Hematopoietic multipotent progenitor cell (in vitro differentiated cells): Measurements from ENCODE around the gene ST6GALNAC4. TPM values are rescaled to one million over a fixed set of nuclear protein-coding genes. Genes with fewer than 3 reads are reported as not detected.
A peak's percentile ranks its signal among the peaks of the same experiment; 100 is the strongest.

Source experiments
- DNase-seq, 3 donors: peaks; one replicate each; pipeline ENCODE4 v3.0.0-alpha.2; 2011 to 2015; ENCODE audit warnings: low read depth in 2 of 3, low spot score in 2 of 3
- total RNA-seq: library from RNA; depleted of rRNA; stranded (reverse); fragments of >200 nt; gene quantifications from one replicate; pipeline ENCODE4 v1.2.3, GENCODE V29; 2012

ST6GALNAC4 gene, protein sequence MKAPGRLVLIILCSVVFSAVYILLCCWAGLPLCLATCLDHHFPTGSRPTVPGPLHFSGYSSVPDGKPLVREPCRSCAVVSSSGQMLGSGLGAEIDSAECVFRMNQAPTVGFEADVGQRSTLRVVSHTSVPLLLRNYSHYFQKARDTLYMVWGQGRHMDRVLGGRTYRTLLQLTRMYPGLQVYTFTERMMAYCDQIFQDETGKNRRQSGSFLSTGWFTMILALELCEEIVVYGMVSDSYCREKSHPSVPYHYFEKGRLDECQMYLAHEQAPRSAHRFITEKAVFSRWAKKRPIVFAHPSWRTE
- total RNA-seq, result 70.3 TPM

DNA sequence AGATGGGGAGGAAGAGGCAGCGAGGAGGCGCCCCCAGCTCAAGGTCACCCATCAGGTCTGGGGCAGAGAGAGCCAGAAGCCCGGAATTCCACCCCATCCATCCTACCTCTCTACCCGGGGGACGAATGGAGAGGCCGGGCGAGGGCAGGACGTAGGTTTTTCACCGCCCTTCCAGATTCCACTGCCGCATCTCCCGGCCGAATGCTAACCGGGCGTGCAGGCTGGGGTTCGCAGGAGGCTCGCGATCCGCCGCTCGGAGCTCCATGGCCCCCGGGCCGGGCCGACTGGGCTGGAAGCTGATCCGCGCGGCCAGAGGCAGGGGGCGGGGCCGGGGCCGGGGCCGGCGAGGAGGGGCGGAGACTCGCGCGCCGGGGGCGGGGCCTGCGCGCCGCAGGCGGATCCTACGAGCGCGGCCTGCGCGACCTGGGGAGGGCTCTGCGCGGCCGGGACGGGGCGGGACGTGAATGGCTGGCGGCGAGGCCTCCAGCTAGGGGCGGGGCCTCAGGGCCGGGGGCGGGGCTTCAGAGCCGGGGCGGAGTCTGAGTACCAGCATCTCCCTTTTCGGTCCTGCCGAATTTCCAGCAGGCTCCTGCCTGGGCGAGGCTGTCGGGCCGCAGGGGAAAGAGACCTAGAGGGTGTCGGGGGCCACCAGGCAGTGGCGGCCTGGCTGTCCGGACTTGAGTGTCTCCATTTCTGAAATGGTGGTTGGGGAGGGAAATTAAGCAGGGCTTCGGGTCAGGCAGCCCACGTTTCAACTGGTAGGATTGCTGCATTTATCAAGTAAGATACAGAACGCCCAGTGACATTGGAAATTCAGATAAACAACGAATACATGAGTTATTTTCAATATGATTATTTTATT, at the start of gene ST6GALNAC4:
ST6GALNAC4 (minus strand) TSS at position 322 of the 862 bp plus-strand sequence. CDS start 622 bp downstream, outside the sequence.
- DNase-seq, result peak; percentile 88 to 91 (median 90)

DNA sequence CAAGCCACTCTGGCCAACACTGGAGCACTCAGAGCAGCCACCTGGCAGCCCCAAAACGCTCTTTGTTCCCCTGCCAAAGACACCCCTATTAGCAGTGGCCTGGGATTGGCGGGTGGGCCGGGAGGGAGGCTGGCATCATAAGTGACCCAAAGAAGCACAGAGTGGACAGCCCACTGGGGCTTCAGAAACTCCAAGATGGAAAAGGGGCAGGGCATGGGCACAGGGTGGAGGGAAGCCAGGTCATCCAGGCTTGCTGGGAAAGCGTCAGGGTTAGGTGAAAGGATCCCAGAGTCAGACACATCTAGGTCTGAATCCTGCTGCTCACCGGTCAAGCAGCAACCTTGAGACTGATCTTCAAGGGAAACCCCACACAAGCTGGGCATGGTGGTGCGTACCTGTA, 49.1 kb upstream of the ST6GALNAC4 start:
- no peak for DNase-seq

DNA sequence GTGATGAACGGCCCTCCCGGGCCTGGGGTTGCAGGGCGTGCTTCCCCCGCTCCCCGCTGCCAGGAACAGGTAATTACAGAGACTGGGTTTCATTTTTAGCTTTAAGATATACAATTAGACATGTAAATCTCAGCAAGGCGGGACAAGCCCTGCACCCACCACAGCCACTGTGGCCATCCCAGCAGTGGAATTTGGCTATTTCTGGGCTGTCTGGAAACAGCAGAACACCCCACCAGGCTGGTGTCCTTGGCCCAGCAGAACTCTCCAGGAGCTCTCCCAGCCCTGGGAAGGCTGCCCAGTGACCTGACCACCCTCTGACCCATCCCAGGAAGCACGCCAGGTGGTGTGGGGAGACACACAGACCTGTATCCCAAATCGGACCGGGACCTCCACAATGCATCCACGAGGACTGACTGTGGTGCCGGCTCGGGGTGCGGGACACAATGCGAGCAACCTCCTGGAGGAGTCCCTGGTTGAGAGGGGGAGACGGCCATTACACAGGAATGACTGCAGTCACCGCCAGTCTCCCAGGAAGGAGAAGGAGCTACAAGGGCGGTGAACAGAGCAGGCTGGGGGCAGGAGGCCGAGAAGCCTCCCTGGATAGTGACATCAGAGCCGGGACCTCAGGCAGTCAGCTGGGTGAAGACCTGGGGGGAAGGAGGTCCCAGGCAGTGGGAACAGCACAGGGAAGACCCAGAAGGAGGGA, 46.7 kb upstream of the ST6GALNAC4 start:
- DNase-seq, result no peak

DNA sequence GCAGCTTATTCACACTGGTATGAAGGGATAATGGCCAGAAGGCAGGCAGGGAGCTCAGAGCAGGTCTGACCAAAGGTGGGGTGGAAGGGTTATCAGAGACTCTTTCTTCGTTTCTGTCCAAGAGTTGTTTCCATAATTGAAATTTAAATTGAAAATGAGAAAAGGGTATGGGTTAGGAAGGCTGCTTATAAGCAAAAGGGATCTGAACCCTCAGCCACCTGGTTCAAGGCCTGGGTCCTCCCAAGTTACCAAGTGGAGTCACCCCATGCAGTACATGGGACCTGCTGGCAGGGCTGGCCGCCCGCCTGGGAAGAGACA, 46.2 kb upstream of the ST6GALNAC4 start:
- DNase-seq, result no peak

DNA sequence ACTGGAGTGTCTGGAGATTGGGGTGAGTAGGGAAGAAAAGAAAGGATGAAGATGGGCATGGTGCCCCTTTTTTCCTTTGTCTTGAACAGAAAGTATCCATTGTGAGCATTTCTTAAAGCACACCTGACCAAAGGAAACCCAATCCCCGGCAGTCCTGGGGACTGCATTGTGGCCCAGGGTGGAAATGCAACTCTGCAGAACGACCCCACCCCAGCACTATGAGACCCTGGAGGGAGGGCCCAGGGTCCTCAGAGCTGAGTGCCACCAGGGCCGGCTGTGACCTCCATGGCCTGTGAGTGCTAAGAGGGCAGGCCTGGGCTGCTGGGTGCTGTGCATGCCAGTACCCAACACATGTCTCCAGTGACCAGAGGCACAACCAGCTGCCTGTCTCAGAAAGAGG, 45.4 kb upstream of the ST6GALNAC4 start:
- no peak for DNase-seq

DNA sequence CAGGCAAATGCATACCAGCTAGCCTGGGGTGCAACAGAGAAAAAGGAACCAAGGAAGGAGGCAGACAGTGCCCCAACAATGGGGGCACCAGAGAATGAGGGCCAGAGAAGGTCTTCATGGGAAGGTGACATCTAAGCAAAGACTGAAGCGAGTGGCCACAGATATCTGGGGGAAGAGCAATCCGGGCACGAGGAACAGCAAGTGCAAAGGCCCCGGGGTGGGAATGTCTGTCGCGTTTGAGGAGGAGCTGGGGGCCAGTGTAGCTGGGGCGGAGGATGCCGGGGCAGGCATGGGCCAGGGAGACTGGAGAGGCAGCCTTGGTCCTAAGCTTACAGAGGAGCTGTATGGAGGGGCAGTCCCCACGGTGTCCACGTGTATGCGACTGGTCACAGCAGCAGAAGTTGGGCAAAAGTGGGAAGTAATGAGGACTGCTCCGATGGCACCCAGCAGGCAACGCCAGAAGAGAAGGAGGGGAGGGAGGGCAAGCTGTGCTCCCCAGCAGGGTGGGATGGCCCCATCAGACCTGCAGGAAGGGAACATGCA, 44.8 kb upstream of the ST6GALNAC4 start:
- DNase-seq, result no peak

DNA sequence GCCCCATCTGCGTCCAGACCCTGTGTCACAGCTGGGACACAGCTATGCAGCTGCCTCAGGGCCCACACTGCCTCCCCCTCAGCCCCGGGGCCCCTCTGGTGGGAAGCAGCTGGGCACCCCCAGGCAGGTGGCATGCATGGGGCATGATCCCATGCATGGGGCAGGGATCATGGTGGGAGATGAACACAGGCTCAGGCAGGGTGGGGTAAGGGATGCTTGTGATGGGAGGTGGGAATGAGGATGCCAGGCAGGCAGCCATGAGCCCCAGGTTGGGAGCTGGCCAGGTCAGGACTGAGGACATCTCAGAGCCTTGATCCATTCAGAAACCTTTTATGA, 44.3 kb upstream of the ST6GALNAC4 start:
- DNase-seq, result no peak

DNA sequence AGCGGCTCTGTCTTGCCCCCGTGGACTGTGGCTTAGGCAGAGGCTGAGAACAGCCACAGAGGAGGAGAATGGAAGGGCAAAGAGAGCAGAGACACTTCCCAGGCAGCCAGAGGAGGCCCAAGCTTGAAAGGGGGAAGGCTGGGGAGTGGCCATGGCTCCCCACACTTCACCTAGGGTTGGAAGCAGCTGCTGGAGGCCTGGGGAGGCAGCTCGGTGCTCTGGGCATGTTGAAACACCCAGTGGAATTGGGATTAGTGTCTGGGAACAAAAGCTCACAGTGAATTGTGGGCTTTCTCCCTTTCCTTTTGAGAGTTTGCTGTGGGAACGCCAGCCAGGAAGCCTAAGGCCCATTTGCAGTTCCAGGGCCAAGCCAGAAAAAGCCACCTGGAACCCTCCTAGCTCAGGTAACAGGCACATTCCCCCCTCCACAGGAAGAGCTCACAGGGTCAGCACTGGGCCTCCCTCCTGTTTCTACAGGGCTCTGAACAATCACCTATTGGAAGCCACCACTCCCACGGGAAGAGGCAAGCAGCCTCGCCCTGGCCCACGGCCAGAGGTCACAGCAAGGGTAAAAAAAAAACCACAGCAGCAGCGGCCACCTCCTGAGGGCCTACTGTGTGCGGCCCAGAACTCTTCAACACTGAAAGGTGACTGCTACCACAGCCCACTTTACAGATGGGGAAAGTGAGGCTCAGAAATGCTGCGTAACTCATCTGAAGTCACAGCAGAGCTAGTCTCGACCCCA, 43.7 kb upstream of the ST6GALNAC4 start:
- DNase-seq, result no peak

DNA sequence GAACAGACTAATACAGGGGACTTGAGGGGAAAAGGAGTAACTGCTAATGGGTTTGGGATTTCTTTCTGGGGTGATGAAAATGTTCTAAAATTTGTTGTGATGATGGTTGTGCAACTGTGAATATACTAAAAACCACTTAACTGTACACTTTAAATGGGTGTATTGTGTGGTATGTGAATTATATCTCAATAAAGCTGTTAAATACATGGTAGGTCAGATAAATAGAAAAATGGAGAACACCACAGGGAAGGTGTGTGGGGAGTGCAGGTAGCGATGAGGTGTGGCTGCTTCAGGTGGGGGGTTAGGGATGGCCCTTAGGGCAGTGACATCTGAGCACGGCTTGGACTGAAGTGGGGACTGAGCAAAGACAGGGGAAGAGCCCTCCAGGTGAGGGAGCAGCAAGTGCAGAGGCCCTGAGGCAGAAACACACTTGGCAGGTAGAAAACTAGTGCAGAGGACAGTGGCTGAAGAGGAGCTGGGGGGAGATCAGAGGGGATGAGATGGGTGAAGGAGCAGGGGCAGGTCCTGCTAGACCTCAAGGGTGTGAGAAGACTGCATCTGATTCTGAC, 43.1 kb upstream of the ST6GALNAC4 start:
- DNase-seq, result no peak

DNA sequence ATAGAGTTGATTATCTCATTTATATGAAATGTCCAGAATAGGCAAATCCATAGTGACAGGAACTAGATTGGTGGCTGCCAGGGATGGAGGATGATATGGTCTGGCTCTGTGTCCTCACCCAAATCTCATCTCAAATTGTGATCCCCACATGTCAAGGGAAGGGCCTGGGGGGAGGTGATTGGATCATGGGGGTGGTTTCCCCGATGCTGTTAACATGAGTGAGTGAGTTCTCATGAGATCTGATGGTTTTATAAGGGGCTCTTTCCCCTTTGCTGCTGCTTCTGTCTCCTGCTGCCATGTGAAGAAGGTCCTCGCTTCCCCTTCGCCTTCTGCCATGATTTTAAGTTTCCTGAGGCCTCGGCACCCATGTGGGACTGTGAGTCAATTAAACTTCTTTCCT, 42.6 kb upstream of the ST6GALNAC4 start:
- no peak for DNase-seq

DNA sequence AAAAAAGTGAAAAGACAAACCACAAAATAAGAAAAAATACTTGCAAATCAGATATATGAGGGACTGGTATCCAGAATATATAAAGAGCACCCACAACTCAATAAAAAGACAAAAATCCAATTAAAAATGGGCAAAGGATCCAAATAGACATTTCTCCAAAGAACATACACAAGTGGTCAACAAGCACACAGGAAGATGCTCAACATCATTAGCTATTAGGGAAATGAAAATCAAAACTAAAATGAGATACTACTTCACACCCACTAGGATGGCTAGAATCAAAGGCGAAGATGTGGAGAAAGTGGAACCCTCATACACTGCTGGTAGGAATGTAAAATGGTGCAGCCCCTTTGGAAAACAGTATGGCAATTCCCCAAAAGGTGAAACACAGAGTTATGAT, 41.9 kb upstream of the ST6GALNAC4 start:
- DNase-seq, result no peak

DNA sequence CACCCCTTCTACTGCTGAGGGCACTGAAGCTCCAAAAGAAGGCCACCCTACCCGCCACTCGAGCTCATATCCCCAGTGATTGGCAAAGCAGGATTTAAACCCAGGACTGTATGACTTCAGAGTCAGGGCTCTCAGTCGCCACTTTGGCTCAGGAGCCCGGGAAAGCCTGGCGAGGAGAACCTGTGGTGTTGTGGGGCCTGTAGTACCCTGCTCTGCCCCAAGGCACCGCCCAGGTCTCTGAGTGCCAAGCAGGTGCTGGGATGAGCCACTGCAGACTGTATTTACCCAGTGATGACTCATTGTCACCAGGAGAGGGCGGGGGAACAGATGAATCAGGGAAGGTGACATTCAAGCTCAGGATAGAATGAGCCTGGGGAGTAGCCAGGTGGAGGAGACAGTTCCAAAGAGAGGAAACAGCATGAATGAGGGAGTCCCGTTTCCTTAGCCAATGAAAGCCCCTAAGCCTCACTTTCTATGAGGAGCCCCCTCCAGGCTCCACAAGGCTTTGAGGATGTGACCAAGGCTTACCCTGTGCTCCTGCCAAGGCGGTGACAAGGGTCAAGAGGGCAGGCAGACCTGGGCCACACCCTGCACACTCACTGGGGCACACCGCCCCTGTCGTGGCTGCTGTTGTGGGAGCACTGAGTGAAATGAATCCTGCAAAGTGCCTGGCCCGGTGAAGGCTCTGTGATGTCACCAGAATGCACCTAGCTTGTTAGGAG, 38.6 kb upstream of the ST6GALNAC4 start:
- peak in 2 of 3 donors; percentile 68 for DNase-seq

DNA sequence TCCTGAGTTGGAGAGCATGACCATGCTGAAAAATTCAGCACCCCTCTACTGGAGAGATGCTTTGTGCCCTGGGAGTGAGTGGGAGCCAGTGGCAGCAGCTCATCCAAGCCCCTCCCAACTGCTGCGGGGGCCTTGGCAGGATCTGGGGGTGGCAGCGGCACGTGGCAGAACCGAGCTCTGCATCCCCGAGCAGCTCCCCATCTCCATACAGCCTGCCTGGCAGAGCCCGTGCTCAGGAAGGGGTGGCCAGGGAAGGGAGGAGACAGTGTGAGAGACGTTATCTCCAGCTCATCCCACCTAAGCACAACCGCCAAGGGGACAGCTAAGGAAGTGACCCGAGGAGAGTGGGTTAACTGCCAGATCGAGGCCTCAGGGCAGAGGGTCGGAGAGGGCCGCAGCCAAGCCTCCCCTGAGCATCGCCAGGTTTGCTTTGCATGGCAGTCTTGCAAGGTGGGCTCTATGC, 38.0 kb upstream of the ST6GALNAC4 start:
- no peak for DNase-seq

DNA sequence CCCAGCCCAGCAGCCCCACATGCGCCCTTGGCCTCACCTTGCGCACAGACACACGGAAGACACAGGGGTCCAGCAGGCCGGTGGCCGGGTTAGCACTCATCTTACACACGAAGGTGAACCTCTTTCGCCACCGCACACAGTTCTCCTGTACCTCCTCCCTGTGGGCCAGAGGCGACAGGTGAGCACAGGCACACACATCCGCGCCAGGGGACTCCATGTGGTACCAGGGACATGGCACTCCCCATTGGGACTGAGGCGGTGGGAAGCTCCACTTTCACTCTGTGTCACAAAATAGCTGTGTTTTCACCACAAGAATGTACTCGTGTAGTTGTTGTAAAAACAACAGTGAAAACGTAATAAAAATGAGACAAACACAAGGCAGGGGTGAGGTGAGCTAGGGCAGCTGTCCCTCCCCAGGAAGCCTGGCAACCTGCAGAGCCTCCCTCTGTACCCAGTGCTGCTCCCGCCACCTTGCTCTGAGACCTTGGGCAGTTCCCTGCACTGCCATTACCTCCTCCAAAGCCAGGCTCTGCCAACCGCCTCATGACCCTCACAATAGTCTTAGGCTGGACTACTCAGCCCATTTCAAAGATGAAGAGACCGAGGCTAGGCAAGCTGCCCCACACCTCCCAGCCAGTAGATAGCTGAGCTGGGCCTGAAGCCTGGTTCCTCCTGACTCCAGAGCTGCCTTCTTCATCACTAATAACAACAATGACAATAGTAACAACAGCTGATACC, 37.1 kb upstream of the ST6GALNAC4 start:
- DNase-seq, result no peak

DNA sequence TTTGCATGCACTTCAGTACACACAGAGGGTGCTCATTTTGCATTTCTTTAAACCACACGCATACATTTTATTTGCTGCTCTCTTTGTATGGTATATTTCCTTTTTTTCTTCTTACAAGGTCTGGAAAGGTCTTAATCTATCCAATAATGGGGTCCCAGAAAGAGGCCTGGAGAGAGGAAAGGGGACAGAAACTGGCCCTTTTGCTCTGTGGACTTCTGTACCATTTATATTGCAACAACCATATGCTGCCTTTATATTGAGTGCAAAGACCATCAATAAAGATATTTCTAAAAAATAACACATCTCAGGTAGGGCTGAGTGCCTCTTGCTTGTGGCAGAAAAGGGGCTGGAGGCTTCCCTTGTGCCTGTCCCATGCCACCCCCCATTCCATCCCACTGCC, 36.3 kb upstream of the ST6GALNAC4 start:
- DNase-seq, result no peak

DNA sequence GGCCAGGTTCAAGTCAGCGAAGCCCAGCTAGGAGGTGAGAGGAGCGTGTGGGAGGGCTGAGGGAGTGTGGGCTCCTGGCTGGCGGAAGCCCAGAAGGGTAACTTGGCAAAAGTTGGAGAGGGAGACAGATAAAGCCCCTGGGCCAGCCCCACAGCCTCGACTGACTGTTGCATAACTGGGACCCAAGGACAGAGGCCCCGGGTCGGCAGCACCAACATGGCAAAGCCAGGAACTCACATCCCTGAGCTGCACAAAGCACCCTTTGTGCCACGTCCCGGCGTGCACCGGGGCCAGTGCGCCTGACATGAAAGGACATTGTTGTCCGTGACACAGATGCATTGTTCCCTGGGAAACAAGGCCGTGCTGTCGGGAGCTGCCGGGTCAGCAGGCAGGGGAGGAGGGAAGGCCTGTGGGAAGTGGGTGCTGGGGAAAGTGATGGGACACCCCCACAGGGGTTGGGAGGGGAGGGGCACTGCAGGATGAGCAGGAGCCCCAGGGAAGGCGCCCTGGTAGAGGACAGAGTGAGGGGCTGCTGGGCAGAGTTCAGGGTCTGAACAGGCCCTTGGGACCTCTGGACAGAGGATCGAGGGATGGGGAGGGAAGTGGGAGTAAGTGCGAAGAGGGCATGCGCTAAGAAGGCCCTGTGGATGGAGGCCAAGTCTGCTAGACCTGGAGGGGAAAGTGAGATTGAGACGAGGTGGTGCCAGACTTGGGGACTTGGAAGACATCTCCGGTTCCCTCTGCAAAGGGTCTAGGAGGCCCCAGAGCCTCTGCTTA, 33.9 kb upstream of the ST6GALNAC4 start:
- no peak for DNase-seq

DNA sequence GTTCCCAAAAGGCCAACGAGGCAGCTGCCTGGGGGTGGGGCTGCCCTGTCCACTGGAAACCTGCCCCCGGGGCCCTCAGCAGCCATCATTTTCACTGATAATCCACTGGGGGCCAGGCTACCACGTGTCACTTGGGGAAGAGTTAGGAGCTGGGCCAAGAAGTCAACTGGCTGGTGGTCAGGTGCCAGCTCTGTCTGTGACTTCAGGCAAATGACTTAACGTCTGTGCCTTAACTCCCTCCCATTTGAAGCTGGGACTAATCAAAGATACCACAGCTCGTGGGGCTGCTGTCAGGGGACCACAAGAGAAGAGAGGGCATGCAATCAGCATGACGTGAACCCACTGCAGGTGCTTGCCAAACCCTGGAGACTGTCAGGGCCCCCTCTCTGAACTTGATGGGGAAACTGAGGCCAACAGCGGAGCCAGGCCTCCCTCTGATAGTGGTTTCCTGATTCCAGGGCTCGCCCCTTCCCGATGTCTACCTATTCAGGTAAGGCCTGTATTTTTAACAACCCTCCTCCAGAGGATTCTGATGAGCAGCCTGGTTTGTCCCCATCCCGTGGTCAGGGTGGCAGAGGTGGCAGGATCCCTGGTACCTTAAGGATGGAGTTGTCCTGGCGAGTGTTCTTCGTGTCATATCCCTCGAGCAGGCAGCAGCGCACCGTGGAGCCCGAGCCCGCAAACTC, 33.1 kb upstream of the ST6GALNAC4 start:
- DNase-seq, result no peak
